Myometrial cell (primary cell): ENCODE results near the gene ALKBH4. TPM values are rescaled to one million over a fixed set of nuclear protein-coding genes. Genes with fewer than 3 reads are reported as not detected.

ENCODE experiments used
- total RNA-seq: library from RNA; depleted of rRNA; stranded (reverse); fragments of >200 nt; gene quantifications from 2 replicates; pipeline ENCODE4 v1.2.3, GENCODE V29; 2015

The ALKBH4 gene
- total RNA-seq, result 10.3 and 42.7 TPM in 2 replicates

GRCh38 chr7:102464577-102465280 is at the start of gene ALKBH4, which contains the start of gene LRWD1:
Gene ALKBH4 (minus strand): TSS chr7:102464863. CDS start chr7:102464836, 27 bp downstream.
Gene LRWD1 (plus strand): TSS chr7:102464984. CDS start chr7:102465081, 97 bp downstream.

GRCh38 chr7:102478314-102479208 is 13.9 kb upstream of the ALKBH4 start, which contains the start of gene POLR2J:
Gene POLR2J (minus strand): TSS chr7:102478922. CDS start chr7:102478860, 62 bp downstream.

GRCh38 chr7:102433219-102434038 is 31.2 kb downstream of the ALKBH4 start, which contains the start of gene ORAI2:
Gene ORAI2 (plus strand): TSS chr7:102433575. CDS start chr7:102438957, 5,382 bp downstream.

Other genes with a start within 250 kb of the ALKBH4 start
- gene SH2B2, start 178.0 kb downstream of the ALKBH4 start, total RNA-seq, result 1.8 and 4.3 TPM in 2 replicates
- not detected in 2 replicates for gene SPDYE6, start 108.4 kb downstream of the ALKBH4 start, total RNA-seq
- 10.1 and 12.8 TPM in 2 replicates for gene PRKRIP1, start 68.5 kb downstream of the ALKBH4 start, total RNA-seq
- gene ORAI2, start 31.3 kb downstream of the ALKBH4 start, total RNA-seq, result 60.5 and 76.4 TPM in 2 replicates
- gene LRWD1, start 121 bp upstream of the ALKBH4 start, total RNA-seq, result 12.4 and 20.9 TPM in 2 replicates
- gene POLR2J, start 14.1 kb upstream of the ALKBH4 start, total RNA-seq, result 10.3 and 14.4 TPM in 2 replicates
- gene RASA4B, start 52.9 kb upstream of the ALKBH4 start, total RNA-seq, result 3.2 and 5.8 TPM in 2 replicates
- not detected in 2 replicates for gene UPK3BL2, start 78.8 kb upstream of the ALKBH4 start, total RNA-seq
- not detected in 2 replicates for gene SPDYE2, start 86.4 kb upstream of the ALKBH4 start, total RNA-seq
- gene POLR2J3, start 107.7 kb upstream of the ALKBH4 start, total RNA-seq, result 3.2 and 10.3 TPM in 2 replicates
- gene RASA4, start 151.9 kb upstream of the ALKBH4 start, total RNA-seq, result 2.6 and 3.9 TPM in 2 replicates
- gene UPK3BL1, start 177.9 kb upstream of the ALKBH4 start, total RNA-seq, result 31.4 and 35.5 TPM in 2 replicates
- not detected in 2 replicates for gene SPDYE2B, start 185.5 kb upstream of the ALKBH4 start, total RNA-seq
- gene POLR2J2, start 206.8 kb upstream of the ALKBH4 start, total RNA-seq, result not detected in 2 replicates